ENCODE data around the gene LCAT.

Gene LCAT

DNA sequence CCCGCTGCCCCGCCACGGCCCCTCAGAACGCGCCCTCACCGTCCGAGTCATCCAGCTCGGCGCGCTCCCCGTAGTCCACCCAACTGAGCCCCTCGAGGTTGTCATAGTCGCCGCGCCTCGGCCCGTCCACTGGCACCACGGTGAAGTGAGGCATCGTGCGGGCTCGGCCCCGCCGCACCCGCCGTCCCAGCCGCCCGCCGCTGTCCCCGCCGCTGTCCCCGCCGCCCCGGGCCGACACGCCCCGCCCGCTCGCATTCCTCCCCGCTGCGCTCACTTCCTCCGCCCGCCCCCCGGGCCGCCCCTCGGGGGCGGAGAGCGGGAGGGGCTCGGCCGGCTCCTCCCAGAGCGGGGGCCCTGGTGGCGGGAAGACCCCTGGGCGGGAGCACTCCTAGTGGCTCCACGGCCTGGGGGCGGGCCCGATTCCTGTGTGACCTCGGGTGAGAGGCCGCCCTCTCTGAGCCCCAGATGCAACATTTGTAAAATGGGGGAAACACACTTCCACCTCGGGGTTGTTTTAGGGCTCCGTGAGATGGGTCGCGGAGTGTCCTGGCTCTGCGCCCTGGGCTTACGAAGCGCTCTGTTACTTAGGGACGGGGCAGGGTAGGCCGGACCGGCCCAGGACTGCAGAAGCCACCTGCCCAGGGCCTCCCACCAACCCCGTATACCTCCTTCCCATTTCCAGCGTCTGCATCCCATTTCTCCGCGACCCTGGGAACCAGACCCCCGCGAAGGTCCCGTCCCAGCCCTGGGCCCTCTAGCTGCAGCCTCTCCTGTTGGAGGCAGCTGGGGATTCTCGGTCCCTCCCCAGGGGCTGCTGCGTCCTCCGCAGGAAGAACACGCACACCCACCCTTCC is 24.7 kb upstream of the LCAT start, which contains the start of gene SLC12A4:
Gene SLC12A4 (minus strand): TSS at position 238 of the 854 bp plus-strand sequence. CDS start 84 bp downstream, at position 154.
- peak; percentile 30 for DNase-seq

DNA sequence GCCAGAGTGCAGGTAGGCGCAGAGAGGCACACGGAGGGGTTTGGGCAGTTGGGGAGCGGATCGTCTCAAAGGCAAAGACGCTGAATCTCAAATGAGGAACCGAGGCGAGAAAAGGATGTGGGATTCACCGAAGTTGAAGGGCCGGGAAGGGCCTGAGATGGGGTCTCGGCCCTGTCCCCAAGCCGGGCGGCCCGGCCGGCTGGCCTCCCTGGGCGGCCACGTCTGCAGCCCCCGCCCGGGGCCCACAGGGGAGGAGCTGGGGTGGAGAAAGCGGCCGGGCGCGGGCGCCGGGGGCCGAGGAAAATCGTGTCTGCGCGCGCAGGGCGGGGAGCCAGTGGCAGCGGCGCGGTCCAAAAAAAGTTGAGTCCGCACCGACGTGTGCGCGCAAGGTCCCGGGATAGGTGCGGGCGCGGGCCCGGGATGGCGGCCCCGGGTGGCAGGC is 24.1 kb upstream of the LCAT start:
- no peak for DNase-seq

DNA sequence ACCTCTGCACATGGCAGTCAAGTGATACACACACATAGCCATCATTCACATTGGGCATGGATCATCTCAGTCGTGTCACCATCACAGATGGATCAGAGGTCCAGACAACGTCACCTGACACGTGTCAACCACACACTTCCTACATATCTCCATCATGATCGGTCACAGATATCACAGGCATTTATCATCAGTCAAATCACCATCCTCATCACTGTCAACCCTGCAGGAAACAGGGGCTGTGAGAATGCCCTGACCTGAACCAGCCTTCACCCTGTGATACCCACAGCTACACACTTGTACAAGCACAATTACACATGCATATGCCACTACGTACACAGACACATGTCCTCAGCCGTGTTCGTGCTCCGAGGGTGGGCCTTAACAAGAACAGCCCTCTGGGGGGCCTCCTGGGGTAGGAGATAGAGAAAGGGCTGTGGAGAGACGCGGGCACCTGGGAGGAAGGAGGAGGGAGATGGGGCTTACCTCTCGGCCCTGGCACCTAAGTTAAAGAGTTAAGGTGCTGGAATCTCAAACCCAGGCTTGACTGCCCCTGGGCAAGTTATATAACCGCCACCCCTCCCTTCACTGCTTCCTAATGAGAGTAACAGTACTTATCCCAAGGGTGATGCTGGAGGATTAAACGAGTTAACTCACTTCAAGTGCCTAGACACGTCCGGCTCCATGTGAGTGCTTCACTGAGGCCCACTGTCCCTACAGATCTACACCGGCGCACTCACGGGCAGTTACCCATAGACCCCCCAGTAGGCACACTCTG is 23.4 kb upstream of the LCAT start:
- no peak for DNase-seq

DNA sequence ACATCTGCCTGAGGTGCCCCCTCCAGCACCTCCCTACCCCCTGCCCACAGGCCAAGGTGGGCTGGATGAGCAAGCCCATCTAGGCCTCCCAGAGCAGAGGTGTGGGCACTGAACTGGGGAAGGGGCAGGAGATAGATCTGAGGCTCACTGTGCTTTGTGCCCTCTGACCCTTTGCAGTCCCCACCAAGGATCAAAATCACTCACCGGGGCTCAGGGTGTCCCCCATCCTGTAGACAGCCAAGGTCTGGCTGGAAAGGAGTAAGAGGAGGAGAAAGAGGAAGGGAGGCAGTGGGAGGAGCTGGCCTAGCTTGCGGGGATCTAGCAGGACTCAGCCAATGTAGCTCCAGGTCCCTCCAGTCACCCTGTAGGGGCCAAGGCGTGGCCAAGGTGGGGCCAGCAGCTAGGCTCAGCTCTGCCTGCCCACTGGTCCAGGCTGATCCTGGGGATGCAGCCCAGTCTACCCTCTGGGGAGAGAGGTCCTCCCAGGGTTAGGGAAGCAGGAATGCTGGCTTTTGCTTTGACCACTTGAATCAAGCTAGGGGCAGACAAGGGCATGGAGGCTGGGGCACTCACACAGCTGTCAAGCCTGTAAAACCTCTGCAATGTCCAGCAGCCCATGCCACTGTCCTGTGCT is 22.7 kb upstream of the LCAT start:
- no peak for DNase-seq

DNA sequence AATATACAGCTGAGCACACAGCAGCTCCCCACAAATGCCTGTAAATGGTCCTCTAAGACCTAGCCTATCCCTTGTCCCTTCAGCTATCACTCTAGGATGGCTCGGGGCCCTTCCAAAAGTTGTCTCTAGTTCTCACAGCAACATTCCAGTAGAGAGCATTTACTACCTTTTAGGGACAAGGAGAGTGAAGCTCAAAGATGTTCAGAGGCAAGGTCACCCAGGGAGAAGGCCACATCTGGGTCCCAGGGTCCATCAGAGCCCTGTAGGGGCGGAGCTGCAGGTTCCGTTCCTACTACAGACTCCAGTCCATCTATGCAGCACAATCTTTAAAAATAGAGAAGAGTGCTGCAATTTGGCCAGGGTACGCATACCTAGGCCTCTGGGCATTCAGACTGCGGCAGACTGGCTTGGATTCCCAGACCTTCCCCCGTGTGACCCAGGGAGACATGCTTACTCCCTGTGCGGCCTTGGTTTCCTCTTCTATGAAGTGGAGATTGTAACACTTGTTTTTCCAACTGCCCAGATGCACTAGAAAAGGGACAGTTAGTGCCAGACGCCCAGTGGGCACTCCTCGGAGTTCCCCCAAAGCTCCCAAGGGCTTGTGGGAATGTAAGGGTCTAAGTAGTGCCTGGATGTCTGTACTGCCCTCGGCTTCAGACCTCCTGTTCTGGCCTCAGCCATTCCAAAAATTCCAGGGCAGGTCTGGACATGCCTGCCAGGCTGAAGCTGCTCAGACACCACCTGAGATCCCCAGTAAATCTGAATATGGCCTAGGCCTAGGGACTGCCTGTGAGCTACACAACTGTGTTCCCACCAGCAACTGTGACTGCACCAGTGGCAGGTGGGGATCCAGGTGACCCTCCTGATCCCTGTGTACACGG is 22.0 kb upstream of the LCAT start:
- DNase-seq = no peak

DNA sequence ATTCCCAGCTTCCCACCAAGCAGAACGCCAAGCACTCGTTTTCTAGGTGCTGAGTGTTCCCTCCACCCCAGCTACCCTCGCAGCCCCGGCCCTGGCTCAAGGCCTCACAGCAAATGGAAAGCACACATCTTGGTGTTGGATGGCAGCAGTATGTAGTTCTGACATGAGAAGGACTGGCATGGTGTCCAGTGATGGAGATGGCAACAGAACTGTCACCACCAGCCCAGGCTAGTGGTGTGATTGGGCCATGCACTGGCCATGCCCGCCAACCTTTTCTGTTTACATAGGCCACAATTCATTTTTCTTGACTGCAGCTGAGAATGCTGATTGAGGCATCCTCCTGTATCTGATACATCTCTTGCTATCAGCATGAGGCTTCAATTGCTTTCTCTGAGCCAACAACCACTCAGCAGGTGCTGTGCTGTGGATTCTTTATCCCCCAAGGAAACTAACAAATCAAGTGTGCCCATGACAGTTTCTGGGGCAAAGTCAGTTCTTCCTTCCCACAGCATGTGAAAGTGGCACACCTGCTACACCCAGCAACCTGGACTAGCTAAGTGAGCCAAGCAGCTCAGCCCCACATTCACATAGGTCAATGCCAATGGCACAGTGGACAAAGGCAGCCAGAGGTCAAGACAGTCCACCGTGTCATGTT is 20.7 kb upstream of the LCAT start:
- DNase-seq = no peak

DNA sequence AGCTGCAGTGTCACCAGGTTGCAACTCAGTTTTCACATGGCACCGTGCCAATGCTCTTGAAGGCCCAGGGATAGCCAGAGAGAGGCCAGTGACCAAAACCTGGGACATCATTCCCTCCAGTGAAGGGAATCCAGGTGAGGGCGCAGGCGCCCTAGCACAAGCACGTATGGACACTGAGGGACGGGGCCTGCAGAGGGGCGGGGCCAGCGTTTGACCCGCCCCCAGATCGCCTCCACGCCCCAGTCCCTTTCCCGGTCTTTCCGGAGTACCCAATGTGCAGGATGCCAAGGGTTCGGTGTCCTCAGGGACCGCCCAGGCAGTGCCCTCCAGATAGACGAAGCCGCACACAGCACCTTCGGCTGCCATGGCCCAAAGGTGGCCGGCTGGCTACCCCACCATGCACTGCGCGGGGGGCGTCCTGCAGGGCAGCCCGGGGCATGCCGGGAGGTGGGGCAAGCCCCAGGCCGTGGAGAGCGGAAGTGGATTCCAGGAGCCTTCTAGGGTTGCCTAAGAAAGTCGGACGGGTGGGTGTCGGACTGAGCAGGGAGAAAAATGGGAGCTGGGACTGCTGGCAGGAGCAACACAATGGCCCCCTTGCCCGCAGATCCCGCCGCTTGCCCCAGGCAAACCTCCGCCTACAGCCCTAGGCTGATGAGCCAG is 19.9 kb upstream of the LCAT start:
- DNase-seq = no peak

DNA sequence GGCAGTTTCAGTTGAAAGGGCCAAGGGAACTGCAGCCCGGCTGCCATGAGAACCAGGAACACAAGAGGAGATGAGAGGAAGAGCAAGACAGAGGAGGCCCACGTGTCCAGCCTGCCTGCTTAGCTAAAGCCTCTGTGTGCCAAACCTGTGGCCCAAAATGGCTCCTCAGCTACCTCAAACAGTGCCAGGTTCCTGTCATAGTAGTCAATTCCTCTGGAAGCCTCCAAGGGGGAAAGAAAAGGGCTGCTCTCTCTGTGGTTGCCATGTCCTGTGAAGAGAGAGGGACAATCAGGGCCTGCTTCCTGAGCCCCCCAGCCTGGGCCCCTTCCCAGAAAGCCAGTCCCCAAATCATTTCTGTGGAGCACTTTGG is 19.4 kb upstream of the LCAT start:
- no peak for DNase-seq

DNA sequence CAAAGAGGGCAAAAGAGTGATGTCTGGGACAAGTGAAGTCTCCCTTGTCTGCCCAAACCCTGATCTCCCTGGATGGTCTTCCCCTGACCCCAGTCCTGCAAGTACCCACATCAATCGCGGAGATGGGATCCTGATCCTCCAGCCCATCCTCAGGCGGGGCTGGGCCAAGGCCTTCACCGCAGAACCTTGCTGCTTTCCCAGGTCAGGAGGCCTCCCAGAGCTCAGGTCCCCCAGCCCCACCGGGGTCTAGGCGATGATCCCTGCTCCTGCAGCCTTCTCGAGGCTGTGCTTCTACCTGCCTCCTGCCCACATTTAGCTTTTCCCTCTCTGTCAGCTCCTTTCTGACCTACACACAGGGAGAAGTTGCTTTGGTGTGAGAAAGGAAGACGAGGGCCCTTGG is 18.2 kb upstream of the LCAT start:
- no peak for DNase-seq

DNA sequence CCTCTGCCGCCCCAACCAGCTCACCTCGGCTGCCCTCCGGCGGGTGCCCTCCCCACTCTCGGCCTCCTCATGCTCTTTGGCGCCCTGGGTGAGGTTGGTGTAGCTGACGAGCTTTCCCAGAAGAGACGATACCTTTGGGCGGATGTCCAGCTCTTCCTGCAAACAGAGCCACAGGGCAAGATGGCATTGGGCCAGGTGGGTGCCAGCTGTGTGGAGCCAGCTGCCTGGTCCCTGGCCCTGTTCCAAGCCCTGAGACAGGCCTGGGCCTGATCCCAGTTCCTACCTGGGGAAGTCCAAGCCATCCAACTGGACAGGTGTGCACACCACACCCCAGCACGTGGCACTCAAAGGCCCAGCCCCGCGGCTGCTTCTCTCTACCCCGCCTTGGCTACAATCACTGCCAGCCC is 17.6 kb upstream of the LCAT start:
- peak; percentile 91 for DNase-seq

DNA sequence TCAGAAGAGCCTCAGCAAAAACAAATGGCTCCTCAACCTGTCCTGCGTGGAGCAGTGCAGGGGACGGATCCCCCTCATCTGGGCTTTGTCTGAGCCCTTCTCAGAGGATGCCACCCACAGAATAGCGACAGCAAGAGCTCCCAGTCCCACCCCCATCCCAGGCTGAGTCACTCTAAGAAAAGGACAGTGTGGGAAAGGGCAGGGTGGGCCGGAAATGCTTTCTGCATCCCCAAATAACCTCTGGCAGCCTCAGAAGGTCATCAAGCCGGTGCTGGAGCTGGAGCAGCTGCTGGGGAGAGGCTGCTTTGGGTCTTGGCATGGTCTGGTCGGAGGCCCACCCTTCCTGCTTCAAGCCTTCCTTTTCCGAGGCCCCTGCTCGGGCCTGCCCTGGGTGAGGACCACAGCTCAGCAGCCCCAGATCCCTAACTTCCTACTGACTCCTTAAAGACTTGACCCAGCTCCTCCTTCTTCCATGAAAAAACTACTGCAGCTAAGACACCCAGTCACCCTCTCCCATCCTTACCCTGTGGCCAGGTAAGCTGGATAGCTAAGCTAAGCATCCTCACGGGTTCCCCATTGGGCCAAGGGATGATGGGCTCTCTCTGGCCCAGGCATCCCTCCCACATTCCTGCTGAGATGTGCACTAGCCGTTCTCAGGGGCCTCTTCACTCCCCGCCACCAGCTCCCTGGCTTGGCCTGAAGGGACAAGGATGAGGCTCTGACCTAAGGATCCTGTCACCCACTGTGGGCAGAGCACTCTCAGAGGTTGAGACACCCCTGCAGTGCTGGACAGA is 15.8 kb upstream of the LCAT start:
- no peak for DNase-seq

DNA sequence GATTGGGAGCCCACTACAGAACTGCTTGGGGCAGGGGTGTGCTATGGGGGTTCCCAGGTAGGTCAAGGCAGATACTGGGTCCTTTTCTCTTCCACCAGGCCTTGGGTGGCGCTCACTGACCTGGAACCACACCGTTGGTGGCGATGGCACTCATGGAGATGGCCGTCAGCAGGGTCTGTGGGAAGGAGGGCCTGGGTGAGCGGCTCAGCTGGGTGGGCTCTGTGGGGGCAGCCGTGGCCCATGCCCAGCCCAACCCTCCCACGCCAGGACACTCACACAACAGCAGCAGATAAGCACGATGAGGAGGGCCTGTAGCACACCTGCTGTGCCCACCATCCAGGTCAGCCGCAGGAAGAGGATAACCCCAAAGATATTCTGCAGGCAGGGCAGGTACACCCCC is 13.7 kb upstream of the LCAT start:
- no peak for DNase-seq

DNA sequence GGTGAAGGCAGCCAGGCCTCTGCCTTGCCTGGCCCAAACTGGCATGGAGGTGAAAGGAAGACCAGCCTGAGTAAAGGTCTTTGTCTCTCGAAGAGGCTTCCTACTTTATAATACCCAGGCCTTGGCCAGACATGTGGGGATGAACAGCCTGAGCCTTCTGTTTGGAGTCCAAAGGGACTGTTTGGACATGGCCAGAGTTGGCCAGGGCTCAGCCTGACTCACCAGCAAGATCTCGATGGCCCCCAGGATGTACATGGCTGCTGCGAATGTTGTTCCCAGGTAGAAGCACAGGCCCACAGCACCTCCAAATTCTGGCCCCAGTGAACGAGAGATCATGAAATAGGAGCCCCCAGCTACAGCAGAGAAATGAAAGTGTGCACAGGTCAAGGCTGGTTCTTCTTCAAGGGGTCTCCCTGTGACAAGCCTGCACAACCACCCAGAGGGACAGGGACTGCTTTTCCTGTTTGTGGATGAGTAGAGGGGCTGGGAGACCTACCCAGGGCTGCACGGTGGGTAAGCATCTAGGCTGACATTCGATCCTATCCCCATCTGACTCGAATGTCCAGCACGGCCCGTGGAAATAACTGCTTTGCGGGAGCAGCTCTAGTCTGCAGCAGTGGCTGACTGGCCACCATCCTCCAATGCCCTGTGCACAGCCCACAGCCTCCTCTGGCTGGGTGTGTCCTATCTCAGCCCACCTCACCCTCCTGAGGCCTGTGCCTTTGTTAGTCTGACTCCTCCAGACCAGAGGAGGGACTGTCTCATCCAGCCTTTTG is 10.7 kb upstream of the LCAT start:
- no peak for DNase-seq

DNA sequence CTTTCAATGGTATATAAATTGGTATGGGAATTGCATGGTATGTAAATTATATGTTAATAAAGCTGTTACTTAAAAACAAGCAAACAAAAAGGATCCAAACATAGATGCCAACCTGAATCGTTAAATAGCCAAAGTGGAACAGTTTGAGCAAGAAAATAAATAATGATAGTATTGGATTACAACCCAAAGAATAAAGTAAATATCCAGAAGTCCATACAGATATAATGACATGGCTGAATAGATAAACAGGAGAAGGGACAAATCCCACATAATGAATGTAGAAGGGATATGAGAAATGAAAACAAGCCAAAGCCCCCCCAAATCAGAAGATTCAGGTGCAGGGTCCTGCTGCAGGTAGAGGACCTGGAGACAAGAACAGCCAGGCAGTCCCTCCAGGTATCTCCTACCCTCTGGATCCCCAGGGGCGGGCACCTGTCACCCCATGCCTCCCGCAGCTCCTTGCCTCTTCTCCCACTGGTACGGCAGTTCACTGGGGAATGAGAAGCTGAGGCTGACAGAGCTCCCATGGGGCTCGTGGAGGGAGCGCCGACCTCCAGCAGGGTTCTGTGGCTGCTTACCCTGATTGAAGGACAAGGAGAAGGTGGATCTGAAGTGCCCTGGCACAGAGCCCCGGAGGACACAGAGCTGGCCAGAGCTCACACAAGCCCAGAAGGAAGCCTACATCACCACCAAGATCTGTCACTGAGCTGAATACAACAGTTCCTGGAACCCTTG is 9.9 kb upstream of the LCAT start:
- no peak for DNase-seq

DNA sequence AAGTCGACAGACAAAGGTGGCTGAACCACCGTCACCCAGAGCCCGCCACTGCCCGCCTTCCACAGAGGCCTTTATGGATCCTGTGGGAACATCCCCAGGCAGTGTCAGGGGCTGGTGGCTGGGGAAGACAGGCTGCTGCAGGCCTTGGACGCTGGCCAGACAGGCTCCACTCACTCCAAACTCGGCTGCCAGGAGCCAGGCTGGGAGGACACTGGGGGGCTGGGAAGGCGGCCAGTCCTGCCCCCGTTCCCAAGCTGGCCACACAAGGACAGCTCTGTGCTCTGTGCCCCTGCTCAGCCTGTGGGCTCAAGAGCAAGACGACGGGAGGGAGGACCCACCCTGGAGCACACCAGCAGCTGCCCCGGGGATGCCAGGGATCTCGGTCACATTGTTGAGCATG is 7.6 kb upstream of the LCAT start:
- no peak for DNase-seq

DNA sequence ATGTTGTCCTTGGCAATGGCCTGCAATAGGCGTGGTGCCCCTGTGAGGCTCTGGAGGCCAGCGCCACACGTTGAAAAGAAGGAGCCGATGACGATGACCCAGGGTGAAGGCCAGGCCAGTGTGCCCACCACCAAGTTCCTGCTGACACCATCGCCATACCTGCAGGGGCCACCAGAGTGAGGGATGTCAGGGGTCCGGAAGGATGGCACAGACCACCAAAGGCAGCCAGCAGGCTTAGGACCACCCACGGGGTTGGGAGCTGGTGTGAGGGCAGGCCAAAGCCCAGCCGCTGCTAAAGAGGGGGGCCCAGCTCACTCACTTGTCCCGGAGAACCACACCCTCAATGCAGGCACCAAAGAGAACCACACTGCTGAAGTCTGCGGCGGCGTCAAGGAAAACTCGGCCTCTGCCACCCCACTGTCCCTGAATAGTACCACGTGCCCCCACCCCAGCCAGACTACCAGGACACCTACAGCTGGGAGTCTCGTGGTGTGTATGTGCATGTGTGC is 6.5 kb upstream of the LCAT start:
- no peak for DNase-seq

DNA sequence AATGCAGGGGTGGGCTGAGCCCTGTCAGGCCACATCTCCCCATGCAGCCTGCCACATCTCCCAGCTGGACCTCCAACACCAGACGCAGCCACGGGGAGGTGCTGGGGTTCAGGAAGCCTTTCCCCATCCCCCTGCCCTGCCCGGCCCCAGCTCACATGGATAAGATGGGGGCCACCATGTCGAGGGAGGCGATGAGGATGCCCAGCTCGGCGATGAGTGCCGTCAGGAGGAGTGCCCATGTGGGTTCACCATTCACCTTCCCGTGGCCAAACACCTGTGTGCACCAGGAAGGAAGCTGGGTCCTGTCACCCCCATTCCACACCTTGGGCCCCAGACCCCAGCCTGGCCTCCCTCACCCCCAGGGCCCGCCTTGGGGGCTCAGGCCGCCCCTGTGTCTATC is 5.7 kb upstream of the LCAT start:
- DNase-seq = no peak

DNA sequence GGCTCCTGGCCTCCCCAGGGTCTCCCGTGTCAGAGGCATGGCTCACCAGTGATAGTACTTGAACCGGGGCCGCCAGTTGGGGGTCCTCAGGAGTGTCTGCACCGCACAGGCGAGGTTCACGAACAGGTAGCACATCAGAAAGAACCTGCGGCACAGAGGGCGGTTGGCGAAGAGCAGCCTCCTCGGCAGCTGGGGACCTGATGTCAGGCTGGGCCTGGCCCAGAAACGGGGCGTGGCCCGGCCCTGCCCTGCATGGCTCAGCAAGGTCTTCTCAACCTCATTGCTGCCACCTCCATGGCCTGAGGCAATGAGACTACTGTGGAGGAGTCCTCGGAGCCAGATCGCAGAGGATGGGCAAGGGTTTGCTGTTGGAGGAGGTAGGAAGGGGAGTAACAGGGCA is 4.1 kb upstream of the LCAT start:
- no peak for DNase-seq

DNA sequence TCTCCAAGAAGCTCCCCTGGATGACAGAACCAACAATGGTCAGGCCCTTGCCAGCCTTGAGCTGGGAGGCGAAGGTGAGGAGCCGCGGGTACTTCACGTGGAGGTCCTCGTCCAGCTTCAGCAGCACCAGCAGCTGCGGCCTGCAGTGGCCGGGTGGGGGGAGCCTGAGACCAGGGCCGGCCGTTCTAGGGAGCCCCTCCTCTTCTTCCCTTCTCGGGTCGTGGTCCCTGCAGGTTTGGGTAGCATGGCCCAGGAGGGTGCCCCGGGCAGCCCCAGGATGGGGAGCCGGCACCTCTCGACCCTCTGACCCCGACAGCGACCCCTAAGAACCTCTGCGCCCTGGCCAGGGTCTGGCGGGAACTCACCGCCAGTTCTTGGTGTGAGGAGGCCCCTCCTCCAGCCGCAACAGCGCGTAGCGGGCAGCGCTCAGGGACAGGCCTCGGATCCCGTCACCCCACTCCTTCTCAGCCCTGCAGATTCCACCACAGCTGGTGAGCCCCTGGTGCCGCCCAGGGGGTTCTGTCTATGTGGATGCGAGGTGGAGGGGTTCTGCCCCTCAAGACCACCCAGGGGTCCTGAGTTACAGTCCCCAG is 3.1 kb upstream of the LCAT start:
- no peak for DNase-seq
